Astrocyte (in vitro differentiated cells and primary cell): ENCODE measurements around the gene AAMP.

Experiments
- EZH2 ChIP-seq: IDR thresholded peaks from 2 replicates; pipeline ENCODE4 v1.6.1; 2012; ENCODE audit warnings: mild to moderate bottlenecking, low read length, inconsistent platforms; ENCODE audit not compliant: insufficient read depth
- TF ChIP-seq, protein P1 (sequence below): IDR thresholded peaks from 2 replicates; pipeline ENCODE4 v1.5.1; 2011; ENCODE audit warnings: low read depth, mild to moderate bottlenecking, inconsistent platforms, low read length, moderate library complexity; ENCODE audit not compliant: insufficient read depth

DNA sequence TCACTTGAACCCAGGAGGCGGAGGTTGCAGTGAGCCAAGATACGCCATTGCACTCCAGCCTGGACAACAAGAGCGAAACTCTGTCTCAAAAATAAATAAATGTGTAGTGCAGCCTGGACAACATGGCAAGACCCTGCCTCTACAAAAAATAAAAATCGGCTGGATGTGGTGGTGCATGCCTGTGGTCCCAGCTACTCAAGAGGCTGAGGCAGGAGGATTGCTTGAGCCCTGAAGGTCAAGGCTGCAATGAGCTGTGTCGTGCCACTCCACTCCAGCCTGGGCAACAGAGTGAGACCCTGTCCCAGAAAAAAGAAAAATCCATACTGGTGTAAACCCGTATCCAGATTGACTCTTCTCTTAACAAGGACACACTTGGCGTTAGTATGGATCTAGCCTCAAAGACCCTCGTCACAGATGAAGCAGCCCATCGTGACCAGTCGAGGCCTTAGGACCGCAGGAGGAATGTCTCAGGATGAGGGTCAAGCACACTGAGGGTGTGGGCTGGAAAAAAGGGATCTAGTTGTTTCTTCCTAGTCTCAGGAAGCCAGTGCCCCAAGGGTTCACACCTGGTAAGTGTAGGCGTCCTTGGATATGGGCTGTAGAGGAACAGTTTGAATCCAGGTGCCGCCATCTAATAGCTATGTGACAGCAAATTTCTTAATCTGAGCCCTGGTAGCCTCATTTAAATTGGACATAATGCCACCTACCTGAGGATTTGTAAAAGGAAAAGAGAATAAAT lies 13.2 kb downstream of the AAMP start:
- TF ChIP-seq, protein P1, sequence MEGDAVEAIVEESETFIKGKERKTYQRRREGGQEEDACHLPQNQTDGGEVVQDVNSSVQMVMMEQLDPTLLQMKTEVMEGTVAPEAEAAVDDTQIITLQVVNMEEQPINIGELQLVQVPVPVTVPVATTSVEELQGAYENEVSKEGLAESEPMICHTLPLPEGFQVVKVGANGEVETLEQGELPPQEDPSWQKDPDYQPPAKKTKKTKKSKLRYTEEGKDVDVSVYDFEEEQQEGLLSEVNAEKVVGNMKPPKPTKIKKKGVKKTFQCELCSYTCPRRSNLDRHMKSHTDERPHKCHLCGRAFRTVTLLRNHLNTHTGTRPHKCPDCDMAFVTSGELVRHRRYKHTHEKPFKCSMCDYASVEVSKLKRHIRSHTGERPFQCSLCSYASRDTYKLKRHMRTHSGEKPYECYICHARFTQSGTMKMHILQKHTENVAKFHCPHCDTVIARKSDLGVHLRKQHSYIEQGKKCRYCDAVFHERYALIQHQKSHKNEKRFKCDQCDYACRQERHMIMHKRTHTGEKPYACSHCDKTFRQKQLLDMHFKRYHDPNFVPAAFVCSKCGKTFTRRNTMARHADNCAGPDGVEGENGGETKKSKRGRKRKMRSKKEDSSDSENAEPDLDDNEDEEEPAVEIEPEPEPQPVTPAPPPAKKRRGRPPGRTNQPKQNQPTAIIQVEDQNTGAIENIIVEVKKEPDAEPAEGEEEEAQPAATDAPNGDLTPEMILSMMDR, result no peak
- no peak for TF ChIP-seq EZH2
